Panc1 (cell line): ENCODE results near the gene GPRASP3. TPM values are rescaled to one million over a fixed set of nuclear protein-coding genes. Genes with fewer than 3 reads are reported as not detected.
"Not testable (repeated sequence)": the region's sequence is repeated elsewhere in the genome, so short reads cannot be mapped to it uniquely, and the experiment has no call there.

Experiments used
- ATAC-seq: fragments of 200-7000 bp; cut with Tn5 transposase; 2 replicates; pipeline ENCODE4 v1.9.1; 2020; ENCODE audit warnings: mild to moderate bottlenecking, moderate library complexity
- BruUV-seq: library from RNA; stranded (reverse); fragments of 400-500 nt; replicated peaks from 2 replicates; lab custom pipeline; 2021; lab: Mats Ljungman, UMichigan
- CTCF ChIA-PET: fragments of 300-600 bp; sonication (Branson Sonifier 250); formaldehyde crosslinking; loops from one replicate; lab custom pipeline; 2022; ENCODE audit warnings: antibody characterized with exemption; lab: Charles Lee
- POLR2A ChIA-PET: fragments of 300-600 bp; sonication (Branson Sonifier 250); formaldehyde crosslinking; loops from one replicate; lab custom pipeline; 2022; ENCODE audit warnings: antibody characterized with exemption; lab: Charles Lee
- DNase-seq: peaks from one replicate; pipeline ENCODE4 v3.0.0-alpha.2; 2010; ENCODE audit warnings: low read depth, low spot score
- H3K27ac ChIP-seq: 2 replicates; pipeline ENCODE4 v1.5.1; 2011; ENCODE audit warnings: mild to moderate bottlenecking, low read length, inconsistent platforms
- H3K27me3 ChIP-seq: fragments of 200-500 bp; sonication (Bioruptor generic); 2 replicates; pipeline ENCODE4 v1.6.0; 2014; ENCODE audit warnings: low read length, inconsistent platforms; ENCODE audit not compliant: control insufficient read depth, insufficient read depth
- H3K36me3 ChIP-seq: fragments of 200-500 bp; sonication (Bioruptor generic); 2 replicates; pipeline ENCODE4 v1.5.1; 2014; ENCODE audit warnings: inconsistent platforms, mild to moderate bottlenecking, low read length, moderate library complexity; ENCODE audit not compliant: control insufficient read depth, insufficient read depth
- H3K4me1 ChIP-seq: 2 replicates; pipeline ENCODE4 v1.5.1; 2011; ENCODE audit warnings: inconsistent platforms, mild to moderate bottlenecking, low read length, moderate library complexity; ENCODE audit not compliant: control insufficient read depth, insufficient read depth
- H3K4me3 ChIP-seq, 2 experiments: 2 replicates each; pipeline ENCODE4 v1.5.1; 2011 to 2012; ENCODE audit warnings: low read depth in 2 of 2, low read length in 2 of 2, mild to moderate bottlenecking in 2 of 2, inconsistent platforms in 1 of 2, moderate library complexity in 1 of 2
- H3K9me3 ChIP-seq: fragments of 200-500 bp; sonication (Bioruptor generic); 2 replicates; pipeline ENCODE4 v1.5.1; 2014; ENCODE audit warnings: low read depth, mild to moderate bottlenecking, inconsistent platforms, low read length, moderate library complexity; ENCODE audit not compliant: control insufficient read depth, insufficient read depth
- POLR2AphosphoS5 ChIP-seq: IDR thresholded peaks from 2 replicates; pipeline ENCODE4 v1.6.1; 2012; ENCODE audit warnings: mild to moderate bottlenecking, low read depth, low read length, moderate library complexity
- SIN3A ChIP-seq: IDR thresholded peaks from 2 replicates; pipeline ENCODE4 v1.6.1; 2012; ENCODE audit warnings: low read depth, mild to moderate bottlenecking, low read length, moderate library complexity, borderline replicate concordance; ENCODE audit not compliant: insufficient read depth
- TCF7L2 ChIP-seq: IDR thresholded peaks from 2 replicates; pipeline ENCODE4 v1.6.1; 2011; ENCODE audit warnings: mild to moderate bottlenecking, low read depth, low read length, inconsistent platforms
- in situ Hi-C: cut with HindIII; loops from 2 replicates; pipeline ENCODE4 v1.10.0; 2016; ENCODE audit warnings: low sequenced_read_pairs, low pct_unique_long_range_greater_than_20kb
- intact Hi-C: fragments of 100-400 bp; cut with micrococcal nuclease; formaldehyde crosslinking; loops from one replicate; pipeline ENCODE4 v1.10.0; 2022; ENCODE audit not compliant: unreplicated experiment
- total RNA-seq: library from RNA; stranded (reverse); gene quantifications from one replicate; pipeline ENCODE4 v1.2.1, GENCODE V29; 2021; ENCODE audit not compliant: unreplicated experiment
- TF ChIP-seq, protein P1 (sequence below): fragments of 450-650 bp; IDR thresholded peaks from 2 replicates; pipeline ENCODE4 v1.5.1; 2017; ENCODE audit warnings: mild to moderate bottlenecking
- TF ChIP-seq, protein P2 (sequence below), 2 experiments: IDR thresholded peaks; 2 replicates each; pipeline ENCODE4 v1.6.1; 2011 to 2012; ENCODE audit warnings: low read depth in 2 of 2, control low read depth in 1 of 2, low read length in 1 of 2, mild to moderate bottlenecking in 1 of 2, moderate library complexity in 1 of 2; ENCODE audit not compliant: insufficient read depth in 1 of 2

The GPRASP3 gene
- total RNA-seq, 1 experiment from 2014 or later = 5.6 TPM

DNA sequence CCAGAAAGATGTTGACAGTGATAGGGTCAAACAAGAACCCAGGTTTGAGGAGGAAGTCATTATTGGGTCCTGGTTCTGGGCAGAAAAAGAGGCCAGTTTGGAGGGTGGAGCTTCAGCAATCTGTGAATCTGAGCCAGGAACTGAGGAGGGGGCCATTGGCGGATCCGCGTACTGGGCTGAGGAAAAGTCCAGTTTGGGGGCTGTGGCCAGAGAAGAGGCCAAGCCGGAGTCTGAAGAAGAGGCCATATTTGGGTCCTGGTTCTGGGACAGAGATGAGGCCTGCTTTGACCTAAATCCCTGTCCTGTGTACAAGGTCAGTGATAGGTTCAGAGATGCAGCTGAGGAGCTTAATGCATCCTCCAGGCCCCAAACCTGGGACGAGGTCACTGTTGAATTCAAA lies 4.6 kb upstream of the GPRASP3 start:
- DNase-seq (no peak), ATAC-seq (no peak)
- no peaks in the 10 kb centered on the region for H3K36me3 ChIP-seq
- no TSS peak for BruUV-seq
- intact Hi-C loops = no loop called here
- no peaks in the 10 kb centered on the region for H3K9me3 ChIP-seq
- H3K4me1 ChIP-seq = peaks cover 3% of the 10 kb centered on the region; the same call in 1 of the 2 replicates
- no peak overlapping the region for H3K4me3 ChIP-seq
- H3K27ac ChIP-seq = no peak overlapping the region
- ChIA-PET CTCF (no interaction called here), POLR2A (no interaction called here)
- in situ Hi-C loops = no loop called here
- H3K27me3 ChIP-seq = no peaks in the 10 kb centered on the region
- TF ChIP-seq, protein P1, sequence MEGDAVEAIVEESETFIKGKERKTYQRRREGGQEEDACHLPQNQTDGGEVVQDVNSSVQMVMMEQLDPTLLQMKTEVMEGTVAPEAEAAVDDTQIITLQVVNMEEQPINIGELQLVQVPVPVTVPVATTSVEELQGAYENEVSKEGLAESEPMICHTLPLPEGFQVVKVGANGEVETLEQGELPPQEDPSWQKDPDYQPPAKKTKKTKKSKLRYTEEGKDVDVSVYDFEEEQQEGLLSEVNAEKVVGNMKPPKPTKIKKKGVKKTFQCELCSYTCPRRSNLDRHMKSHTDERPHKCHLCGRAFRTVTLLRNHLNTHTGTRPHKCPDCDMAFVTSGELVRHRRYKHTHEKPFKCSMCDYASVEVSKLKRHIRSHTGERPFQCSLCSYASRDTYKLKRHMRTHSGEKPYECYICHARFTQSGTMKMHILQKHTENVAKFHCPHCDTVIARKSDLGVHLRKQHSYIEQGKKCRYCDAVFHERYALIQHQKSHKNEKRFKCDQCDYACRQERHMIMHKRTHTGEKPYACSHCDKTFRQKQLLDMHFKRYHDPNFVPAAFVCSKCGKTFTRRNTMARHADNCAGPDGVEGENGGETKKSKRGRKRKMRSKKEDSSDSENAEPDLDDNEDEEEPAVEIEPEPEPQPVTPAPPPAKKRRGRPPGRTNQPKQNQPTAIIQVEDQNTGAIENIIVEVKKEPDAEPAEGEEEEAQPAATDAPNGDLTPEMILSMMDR = no peak
- TF ChIP-seq POLR2AphosphoS5 (no peak), TCF7L2 (no peak), SIN3A (no peak)
- TF ChIP-seq, protein P2, sequence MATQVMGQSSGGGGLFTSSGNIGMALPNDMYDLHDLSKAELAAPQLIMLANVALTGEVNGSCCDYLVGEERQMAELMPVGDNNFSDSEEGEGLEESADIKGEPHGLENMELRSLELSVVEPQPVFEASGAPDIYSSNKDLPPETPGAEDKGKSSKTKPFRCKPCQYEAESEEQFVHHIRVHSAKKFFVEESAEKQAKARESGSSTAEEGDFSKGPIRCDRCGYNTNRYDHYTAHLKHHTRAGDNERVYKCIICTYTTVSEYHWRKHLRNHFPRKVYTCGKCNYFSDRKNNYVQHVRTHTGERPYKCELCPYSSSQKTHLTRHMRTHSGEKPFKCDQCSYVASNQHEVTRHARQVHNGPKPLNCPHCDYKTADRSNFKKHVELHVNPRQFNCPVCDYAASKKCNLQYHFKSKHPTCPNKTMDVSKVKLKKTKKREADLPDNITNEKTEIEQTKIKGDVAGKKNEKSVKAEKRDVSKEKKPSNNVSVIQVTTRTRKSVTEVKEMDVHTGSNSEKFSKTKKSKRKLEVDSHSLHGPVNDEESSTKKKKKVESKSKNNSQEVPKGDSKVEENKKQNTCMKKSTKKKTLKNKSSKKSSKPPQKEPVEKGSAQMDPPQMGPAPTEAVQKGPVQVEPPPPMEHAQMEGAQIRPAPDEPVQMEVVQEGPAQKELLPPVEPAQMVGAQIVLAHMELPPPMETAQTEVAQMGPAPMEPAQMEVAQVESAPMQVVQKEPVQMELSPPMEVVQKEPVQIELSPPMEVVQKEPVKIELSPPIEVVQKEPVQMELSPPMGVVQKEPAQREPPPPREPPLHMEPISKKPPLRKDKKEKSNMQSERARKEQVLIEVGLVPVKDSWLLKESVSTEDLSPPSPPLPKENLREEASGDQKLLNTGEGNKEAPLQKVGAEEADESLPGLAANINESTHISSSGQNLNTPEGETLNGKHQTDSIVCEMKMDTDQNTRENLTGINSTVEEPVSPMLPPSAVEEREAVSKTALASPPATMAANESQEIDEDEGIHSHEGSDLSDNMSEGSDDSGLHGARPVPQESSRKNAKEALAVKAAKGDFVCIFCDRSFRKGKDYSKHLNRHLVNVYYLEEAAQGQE (IDR thresholded peaks at IDR 0.05; ENCODE audit: insufficient read depth in 1 of 2, low read depth in 2 of 2, low read length in 1 of 2) = no peak

DNA sequence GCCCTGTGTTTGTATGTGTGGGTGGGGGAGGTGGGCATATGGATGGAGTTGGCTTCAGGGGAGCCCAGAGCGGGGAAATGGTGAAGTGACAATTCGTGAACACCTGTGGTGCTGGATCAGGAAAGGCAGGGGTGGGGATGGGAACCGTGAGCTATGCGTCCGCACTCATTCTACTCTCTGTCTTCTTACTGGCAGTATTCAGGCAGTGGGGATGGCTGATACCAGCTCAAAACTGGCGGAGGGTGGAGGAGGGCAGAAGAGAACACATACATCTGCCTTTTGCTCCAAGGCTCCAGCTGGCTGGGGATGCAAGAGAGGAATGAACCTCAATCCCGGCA lies 595 bp downstream of the GPRASP3 start:
- peak overlapping the region; percentile 56 to 87 for H3K4me3 ChIP-seq
- H3K27ac ChIP-seq = peak overlapping the region; percentile 64; the same call in 1 of the 2 replicates
- intact Hi-C loops = loop anchor here (10.0 kb wide), 1 partner anchor 114 kb away; no protein-coding TSS in a partner anchor
- H3K9me3 ChIP-seq, H3K4me1 ChIP-seq, H3K27me3 ChIP-seq, H3K36me3 ChIP-seq, BruUV-seq, in situ Hi-C loops, DNase-seq, POLR2A ChIA-PET: not testable (repeated sequence)
- peak; percentile 60 for ATAC-seq
- CTCF ChIA-PET = interaction anchor here (0.5 kb wide), 1 partner anchor 48 kb away, joined by 4 read pairs; no protein-coding TSS in a partner anchor

DNA sequence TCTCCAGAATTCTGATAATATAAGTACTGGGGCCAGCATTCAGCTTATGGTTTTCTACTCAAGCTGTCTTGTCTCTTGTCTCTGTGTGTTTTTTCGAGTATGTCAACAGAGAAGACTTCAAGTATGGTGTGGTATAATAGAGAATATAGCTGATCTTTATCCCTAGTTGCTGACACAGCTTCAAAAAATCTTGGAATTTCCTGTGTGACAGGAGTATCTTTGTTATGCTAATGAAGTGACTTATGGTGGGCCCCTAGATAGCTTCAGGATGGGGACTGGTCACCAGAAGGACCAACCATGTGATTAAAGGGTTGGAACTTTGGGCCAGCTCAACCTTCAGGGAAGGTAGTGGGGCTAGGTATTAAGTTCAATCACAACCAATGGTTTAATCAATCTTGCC lies 2.9 kb downstream of the GPRASP3 start:
- ChIA-PET CTCF (no interaction called here), POLR2A (no interaction called here)
- DNase-seq (no peak), ATAC-seq (no peak)
- H3K36me3 ChIP-seq = no peaks in the 10 kb centered on the region
- H3K27me3 ChIP-seq = no peaks in the 10 kb centered on the region
- intact Hi-C loops (loop anchor here (10.0 kb wide), 1 partner anchor 111 kb away; no protein-coding TSS in a partner anchor), in situ Hi-C loops (no loop called here)
- H3K9me3 ChIP-seq = no peaks in the 10 kb centered on the region
- no TSS peak for BruUV-seq
- peaks cover 3% of the 10 kb centered on the region; the same call in 1 of the 2 replicates for H3K4me1 ChIP-seq
- no peak for TF ChIP-seq TCF7L2
- no peak for TF ChIP-seq POLR2AphosphoS5
- TF ChIP-seq, protein P2 (IDR thresholded peaks at IDR 0.05; ENCODE audit: insufficient read depth in 1 of 2, low read depth in 2 of 2, low read length in 1 of 2) = no peak
- TF ChIP-seq, protein P1 = no peak
- TF ChIP-seq SIN3A = no peak
- no peak overlapping the region for H3K4me3 ChIP-seq
- no peak overlapping the region for H3K27ac ChIP-seq
